SU-DHL-6 (cell line): Measurements from ENCODE around the gene CYP19A1.

Source experiments
- H2AFZ ChIP-seq: fragments of 200-600 bp; sonication (generic); 2 replicates; pipeline ENCODE4 v1.6.1; 2014; ENCODE audit warnings: low read depth, mild to moderate bottlenecking, moderate library complexity, mixed read lengths, antibody characterized with exemption, low read length; ENCODE audit not compliant: severe bottlenecking
- H3F3A ChIP-seq: fragments of 200-600 bp; shearing (Covaris generic); 2 replicates; pipeline ENCODE4 v1.6.0; 2016; ENCODE audit warnings: antibody characterized with exemption, mild to moderate bottlenecking; ENCODE audit not compliant: insufficient read depth
- H3K27ac ChIP-seq: fragments of 200-600 bp; sonication (generic); 2 replicates; pipeline ENCODE4 v1.5.1; 2016; ENCODE audit warnings: low read depth, mild to moderate bottlenecking, low read length, moderate library complexity, mixed read lengths
- H3K27me3 ChIP-seq: fragments of 200-600 bp; sonication (generic), shearing (Covaris generic); 2 replicates; pipeline ENCODE4 v1.6.0; 2014; ENCODE audit warnings: mild to moderate bottlenecking, low read length
- H3K36me3 ChIP-seq: fragments of 200-600 bp; sonication (generic); 2 replicates; pipeline ENCODE4 v1.6.1; 2014; ENCODE audit warnings: mild to moderate bottlenecking, low read length, mixed read lengths
- H3K4me2 ChIP-seq: fragments of 300-600, 200-600 bp; shearing (Covaris generic), sonication (generic); 2 replicates; pipeline ENCODE4 v1.6.0; 2014; ENCODE audit warnings: low read length, low read depth, mild to moderate bottlenecking; ENCODE audit not compliant: poor library complexity, severe bottlenecking
- H3K4me3 ChIP-seq: fragments of 200-600 bp; sonication (generic); 2 replicates; pipeline ENCODE4 v1.5.1; 2014; ENCODE audit warnings: antibody characterized with exemption, low read length, mild to moderate bottlenecking, mixed read lengths; ENCODE audit not compliant: insufficient read depth, poor library complexity, severe bottlenecking
- H3K79me2 ChIP-seq: fragments of 200-600 bp; sonication (generic); 2 replicates; pipeline ENCODE4 v1.6.1; 2014; ENCODE audit warnings: mild to moderate bottlenecking, low read length, moderate library complexity; ENCODE audit not compliant: insufficient read depth
- H3K9ac ChIP-seq: fragments of 200-600 bp; sonication (generic); 2 replicates; pipeline ENCODE4 v1.7.0; 2014; ENCODE audit warnings: mild to moderate bottlenecking, low read length
- H3K9me2 ChIP-seq: fragments of 200-600 bp; sonication (generic); replicated peaks from 2 replicates; pipeline ENCODE4 v1.6.1; 2014; ENCODE audit warnings: low read length; ENCODE audit not compliant: insufficient read depth
- H3K9me3 ChIP-seq: fragments of 200-600 bp; sonication (generic); 2 replicates; pipeline ENCODE4 v1.6.1; 2014; ENCODE audit warnings: low read length, mixed read lengths; ENCODE audit not compliant: insufficient read depth
- H4K20me1 ChIP-seq: fragments of 200-600 bp; sonication (generic); 2 replicates; pipeline ENCODE4 v1.6.1; 2014; ENCODE audit warnings: low read depth, mild to moderate bottlenecking, antibody characterized with exemption, low read length, moderate library complexity, mixed read lengths
- CTCF ChIP-seq: fragments of 200-600 bp; sonication (generic); IDR thresholded peaks from one replicate; pipeline ENCODE4 v1.5.1; 2017; ENCODE audit warnings: antibody characterized with exemption, mild to moderate bottlenecking, low read length, moderate library complexity; ENCODE audit not compliant: insufficient read depth, poor library complexity, severe bottlenecking
- EZH2phosphoT487 ChIP-seq: fragments of 200-600 bp; sonication (generic), shearing (Covaris generic); conservative IDR thresholded peaks from 2 replicates; pipeline ENCODE4 v1.6.1; 2018; ENCODE audit warnings: mild to moderate bottlenecking, antibody characterized with exemption, low read length, moderate library complexity, mixed read lengths

The CYP19A1 gene

GRCh38 chr15:51314391-51315337 lies 23.7 kb downstream of the CYP19A1 start:
- H3K79me2 ChIP-seq, result no peaks in the 10 kb centered on the region
- H3K36me3 ChIP-seq, result no peaks in the 10 kb centered on the region
- H3K27ac ChIP-seq, result no peak overlapping the region
- TF ChIP-seq CTCF (no peak), EZH2phosphoT487 (no peak)
- no peaks in the 10 kb centered on the region for H4K20me1 ChIP-seq
- H3K9me3 ChIP-seq, result no peaks in the 10 kb centered on the region
- no peak overlapping the region for H3K9ac ChIP-seq
- H3K9me2 ChIP-seq, result no peaks in the 10 kb centered on the region
- H3F3A ChIP-seq, result no peaks in the 10 kb centered on the region
- H3K4me2 ChIP-seq, result no peak overlapping the region
- H2AFZ ChIP-seq, result no peak overlapping the region
- no peak overlapping the region for H3K4me3 ChIP-seq
- no peaks in the 10 kb centered on the region for H3K27me3 ChIP-seq

GRCh38 chr15:51313644-51314280 lies 24.6 kb downstream of the CYP19A1 start:
- Histone ChIP-seq H3F3A (no peaks in the 10 kb centered on the region), H2AFZ (no peak overlapping the region), H3K27ac (no peak overlapping the region), H3K9ac (no peak overlapping the region), H4K20me1 (no peaks in the 10 kb centered on the region), H3K4me3 (no peak overlapping the region), H3K27me3 (no peaks in the 10 kb centered on the region), H3K9me2 (no peaks in the 10 kb centered on the region), H3K36me3 (no peaks in the 10 kb centered on the region), H3K4me2 (no peak overlapping the region), H3K9me3 (no peaks in the 10 kb centered on the region), H3K79me2 (no peaks in the 10 kb centered on the region)
- TF ChIP-seq EZH2phosphoT487 (no peak), CTCF (no peak)

GRCh38 chr15:51313074-51313393 lies 25.4 kb downstream of the CYP19A1 start:
- Histone ChIP-seq H3K4me2 (no peak overlapping the region), H3K9ac (no peak overlapping the region), H4K20me1 (no peaks in the 10 kb centered on the region), H3K27ac (no peak overlapping the region), H3K79me2 (no peaks in the 10 kb centered on the region), H3K4me3 (no peak overlapping the region), H3K9me3 (no peaks in the 10 kb centered on the region), H3K36me3 (no peaks in the 10 kb centered on the region), H3F3A (no peaks in the 10 kb centered on the region), H3K9me2 (no peaks in the 10 kb centered on the region), H3K27me3 (no peaks in the 10 kb centered on the region), H2AFZ (no peak overlapping the region)
- TF ChIP-seq EZH2phosphoT487, result no peak
- TF ChIP-seq CTCF, result no peak
